Heart left ventricle (tissue), 16 donors: ENCODE measurements around the gene PIPOX. TPM values are rescaled to one million over a fixed set of nuclear protein-coding genes. Genes with fewer than 3 reads are reported as not detected.

Experiments used
- ATAC-seq, 4 donors: fragments of 200-7000 bp; cut with Tn5 transposase; one replicate each; pipeline ENCODE4 v1.9.1; 2020 to 2022; ENCODE audit warnings: moderate library complexity in 4 of 4, mild to moderate bottlenecking in 3 of 4, moderate number of reproducible peaks in 1 of 4
- DNase-seq, 5 donors: peaks; one replicate each; pipeline ENCODE4 v3.0.0-alpha.2; 2020
- H3K27ac ChIP-seq, 12 donors: fragments of 200-600 bp; sonication (generic) in 4 of 12; one replicate each; pipeline versions ENCODE4 v1.5.0 to v1.8.0; 2016 to 2022; ENCODE audit warnings: mild to moderate bottlenecking in 2 of 12
- H3K27me3 ChIP-seq, 9 donors: fragments of 200-600 bp; sonication (generic) in 2 of 9; one replicate each; pipeline versions ENCODE4 v1.5.1 to v1.8.0; 2016 to 2022; ENCODE audit warnings: mild to moderate bottlenecking in 3 of 9
- H3K36me3 ChIP-seq, 9 donors: fragments of 200-600 bp; sonication (generic) in 2 of 9; one replicate each; pipeline versions ENCODE4 v1.5.0 to v1.8.0; 2018 to 2022; ENCODE audit warnings: mild to moderate bottlenecking in 2 of 9
- H3K4me1 ChIP-seq, 12 donors: fragments of 200-600 bp; sonication (generic) in 4 of 12; one replicate each; pipeline versions ENCODE4 v1.5.0 to v1.8.0; 2016 to 2022; ENCODE audit warnings: mild to moderate bottlenecking in 3 of 12
- H3K4me3 ChIP-seq, 12 donors: fragments of 200-600 bp; sonication (generic) in 4 of 12; one replicate each; pipeline versions ENCODE4 v1.5.0 to v1.8.0; 2017 to 2022; ENCODE audit warnings: mild to moderate bottlenecking in 9 of 12, moderate library complexity in 4 of 12
- H3K9me3 ChIP-seq, 12 donors: fragments of 200-600 bp; sonication (generic) in 4 of 12; one replicate each; pipeline versions ENCODE4 v1.5.0 to v1.8.0; 2016 to 2022; ENCODE audit warnings: mild to moderate bottlenecking in 1 of 12
- POLR2A ChIP-seq, 2 donors: fragments of 450-650 bp; IDR thresholded peaks; one replicate each; pipeline ENCODE4 v1.6.1; 2017; ENCODE audit warnings: antibody characterized with exemption in 2 of 2, mild to moderate bottlenecking in 2 of 2, moderate library complexity in 2 of 2
- WGBS, 4 donors: extraction: QIAGEN DNeasy Blood & Tissue Kit in 2 of 4; methylation state at CpG; one replicate each; pipeline versions ENCODE4 v1.1.5 to v1.1.7; 2013 to 2018; 5-methylcytosine and 5-hydroxymethylcytosine counted together
- intact Hi-C, 10 donors: fragments of 100-400 bp; cut with DNase I; formaldehyde crosslinking; loops; one replicate each; pipeline versions ENCODE4 v1.11.1 to v1.14.2; 2022
- polyA plus RNA-seq, 2 donors: library from polyadenylated mRNA; stranded (reverse); fragments of 200-250 nt; gene quantifications; one replicate each; pipeline ENCODE4 v1.2.3, GENCODE V29; 2013
- total RNA-seq, 9 donors: library from RNA; depleted of rRNA in 2 of 9; stranded (reverse); fragments of >200 nt in 2 of 9; fragmentation: NEBNext Ultra II Directional in 3 of 9; extraction: Animal tissue kit (Norgen Biotek cat#: 25700) in 3 of 9; gene quantifications; one replicate each; pipeline versions ENCODE4 v1.1.0 to v1.2.4, GENCODE V29; 2016 to 2023
- TF ChIP-seq, protein P1 (sequence below), 12 donors: fragments of 200-600 bp; sonication (generic) in 4 of 12; IDR thresholded peaks; one replicate each; pipeline versions ENCODE4 v1.5.0 to v1.8.0; 2018 to 2022; ENCODE audit warnings: antibody characterized with exemption in 12 of 12, mild to moderate bottlenecking in 5 of 12
- donor health status: ischemic (EF 13 %, LVEDD 7.1; RV severe dilation, severe dysfunction).
- donor health status: healthy with polysubstance abuse.
- donor health status: DM: no; HTN: yes; CAD: no.
- donor health status: DM: no; HTN: no; CAD: no.
- donor health status: ischemic (EF 25% LVEDD 6.9; RV normal size, moderate dysfunction).
- donor health status: ischemic (EF 25% LVEDD 5.7; RV mildly dilated, moderate dysfunction).
- donor health status: healthy.
- donor health status: DM: yes; HTN: yes; CAD: no.
- donor health status: ischemic (EF 35%, LVEDD 5.7; RV mildly dilated, moderate dysfunction).
- donor health status: nonischemic (EF 11% LVEDD 7.7; RV severe dilation, severe dysfunction).
- donor health status: DM: yes; HTN: yes; CAD: no.
- donor health status: PGD.
- donor health status: ischemic (EF 29% LVEDD 5.4; RV normal size, mild dysfunction).
- donor health status: nonischemic (EF 23%, LVEDD 6.1; RV moderate dilation, normal function).

Gene PIPOX
- total and polyA plus RNA-seq, 11 donors: 0.11 to 5.2 (median 0.84) TPM; not detected in 1

DNA sequence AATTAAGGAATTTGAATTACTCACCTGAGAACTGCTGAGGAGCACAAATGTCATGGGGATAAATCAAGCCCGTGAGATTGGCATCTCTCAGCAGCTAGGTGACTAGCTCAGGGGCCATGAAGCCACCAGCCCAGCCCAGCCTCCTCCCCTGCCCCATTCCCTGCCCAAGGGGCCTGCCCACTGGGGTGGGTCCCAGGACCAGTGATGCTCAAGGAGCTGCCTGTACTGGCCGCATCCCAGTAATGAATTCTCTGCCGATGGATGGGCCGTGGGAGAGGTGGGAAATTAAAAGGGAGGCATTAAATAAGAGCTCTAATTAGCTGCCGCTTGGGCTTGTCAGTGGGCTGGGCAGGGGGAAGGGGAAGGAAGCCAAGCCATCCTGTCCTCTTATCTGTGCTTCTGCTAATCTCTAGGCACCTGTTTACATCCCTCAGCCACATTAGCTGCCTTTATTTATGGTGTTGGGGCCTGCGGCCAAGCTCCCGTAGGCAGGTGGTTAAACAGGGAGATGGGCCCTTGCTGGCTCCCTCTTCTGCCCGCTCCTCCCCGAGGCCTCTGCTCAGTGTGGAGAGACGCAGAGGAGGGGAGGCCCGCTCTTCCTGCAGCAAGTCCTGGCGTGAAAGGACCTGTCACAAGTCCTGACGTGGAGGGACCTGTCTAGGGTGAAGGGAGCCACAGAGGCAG is 48.8 kb downstream of the PIPOX start:
- H3K9me3 ChIP-seq: no peaks in the 10 kb centered on the region
- no peaks in the 10 kb centered on the region for H3K27me3 ChIP-seq
- WGBS, 4 donors: 53 to 64% (median 64%) methylated on average over 13 of the region's 13 CpGs
- H3K27ac ChIP-seq: peak overlapping the region in 1 of 12 donors; percentile 29
- TF ChIP-seq, protein P1, sequence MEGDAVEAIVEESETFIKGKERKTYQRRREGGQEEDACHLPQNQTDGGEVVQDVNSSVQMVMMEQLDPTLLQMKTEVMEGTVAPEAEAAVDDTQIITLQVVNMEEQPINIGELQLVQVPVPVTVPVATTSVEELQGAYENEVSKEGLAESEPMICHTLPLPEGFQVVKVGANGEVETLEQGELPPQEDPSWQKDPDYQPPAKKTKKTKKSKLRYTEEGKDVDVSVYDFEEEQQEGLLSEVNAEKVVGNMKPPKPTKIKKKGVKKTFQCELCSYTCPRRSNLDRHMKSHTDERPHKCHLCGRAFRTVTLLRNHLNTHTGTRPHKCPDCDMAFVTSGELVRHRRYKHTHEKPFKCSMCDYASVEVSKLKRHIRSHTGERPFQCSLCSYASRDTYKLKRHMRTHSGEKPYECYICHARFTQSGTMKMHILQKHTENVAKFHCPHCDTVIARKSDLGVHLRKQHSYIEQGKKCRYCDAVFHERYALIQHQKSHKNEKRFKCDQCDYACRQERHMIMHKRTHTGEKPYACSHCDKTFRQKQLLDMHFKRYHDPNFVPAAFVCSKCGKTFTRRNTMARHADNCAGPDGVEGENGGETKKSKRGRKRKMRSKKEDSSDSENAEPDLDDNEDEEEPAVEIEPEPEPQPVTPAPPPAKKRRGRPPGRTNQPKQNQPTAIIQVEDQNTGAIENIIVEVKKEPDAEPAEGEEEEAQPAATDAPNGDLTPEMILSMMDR (IDR thresholded peaks at IDR 0.05): no peak
- TF ChIP-seq POLR2A (IDR thresholded peaks at IDR 0.05): no peak
- peaks cover 0 to 15% (median 0%) of the 10 kb centered on the region in 12 donors for H3K4me1 ChIP-seq
- DNase-seq (no peak), ATAC-seq (peak in 2 of 4 donors; percentile 13 to 37)
- H3K4me3 ChIP-seq: no peak overlapping the region
- peaks cover 5 to 100% (median 98%) of the 10 kb centered on the region in 9 donors for H3K36me3 ChIP-seq
- intact Hi-C loops: no loop called here

DNA sequence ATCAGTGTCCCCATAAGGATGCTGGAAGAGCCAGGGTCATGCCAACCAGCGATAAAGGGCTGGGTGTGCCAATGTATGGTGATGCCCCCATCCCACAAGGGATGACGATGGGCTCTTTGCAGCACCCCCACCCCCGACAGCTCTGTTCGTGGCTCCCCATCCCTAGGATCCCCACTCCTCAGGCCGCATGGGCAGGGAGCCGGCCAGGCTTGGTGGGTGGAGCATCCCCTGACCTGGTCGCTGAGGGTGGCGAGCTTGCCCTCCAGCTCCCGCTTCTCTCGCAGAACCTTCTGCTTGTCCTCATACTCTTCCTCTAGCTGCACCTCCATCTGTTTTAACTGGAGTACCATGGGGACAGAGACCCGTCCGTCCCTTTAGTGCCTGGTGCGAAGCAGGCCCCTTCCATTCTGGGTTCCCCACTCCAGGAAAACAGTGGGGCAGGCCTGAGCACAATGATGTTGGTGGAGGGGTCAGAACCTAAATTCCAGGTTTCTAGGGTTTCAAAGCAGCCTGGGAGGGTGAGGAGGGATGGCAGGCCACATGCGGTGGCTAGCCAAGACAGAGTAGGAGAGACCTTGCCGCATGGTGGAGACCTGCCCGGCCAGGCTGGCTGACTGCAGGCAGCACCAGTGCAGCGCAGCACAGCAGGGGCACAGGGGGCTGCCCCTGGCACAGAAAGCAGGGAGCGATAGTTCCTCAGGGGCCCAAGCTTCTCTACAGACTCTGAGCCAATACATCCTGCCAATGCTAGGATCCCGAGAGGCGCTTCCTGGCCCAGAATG is 50.3 kb downstream of the PIPOX start:
- Histone ChIP-seq H3K9me3 (no peaks in the 10 kb centered on the region), H3K4me3 (no peak overlapping the region), H3K36me3 (peaks cover 8 to 100% (median 100%) of the 10 kb centered on the region in 9 donors), H3K27me3 (no peaks in the 10 kb centered on the region), H3K4me1 (peaks cover 0 to 15% (median 0%) of the 10 kb centered on the region in 12 donors), H3K27ac (no peak overlapping the region)
- no peak for TF ChIP-seq POLR2A (IDR thresholded peaks at IDR 0.05)
- TF ChIP-seq, protein P1 (IDR thresholded peaks at IDR 0.05): no peak
- intact Hi-C loops: no loop called here
- ATAC-seq: no peak
- no peak for DNase-seq
- 94 to 98% (median 95%) methylated on average over 19 to 20 of the region's 20 CpGs for WGBS, 4 donors

DNA sequence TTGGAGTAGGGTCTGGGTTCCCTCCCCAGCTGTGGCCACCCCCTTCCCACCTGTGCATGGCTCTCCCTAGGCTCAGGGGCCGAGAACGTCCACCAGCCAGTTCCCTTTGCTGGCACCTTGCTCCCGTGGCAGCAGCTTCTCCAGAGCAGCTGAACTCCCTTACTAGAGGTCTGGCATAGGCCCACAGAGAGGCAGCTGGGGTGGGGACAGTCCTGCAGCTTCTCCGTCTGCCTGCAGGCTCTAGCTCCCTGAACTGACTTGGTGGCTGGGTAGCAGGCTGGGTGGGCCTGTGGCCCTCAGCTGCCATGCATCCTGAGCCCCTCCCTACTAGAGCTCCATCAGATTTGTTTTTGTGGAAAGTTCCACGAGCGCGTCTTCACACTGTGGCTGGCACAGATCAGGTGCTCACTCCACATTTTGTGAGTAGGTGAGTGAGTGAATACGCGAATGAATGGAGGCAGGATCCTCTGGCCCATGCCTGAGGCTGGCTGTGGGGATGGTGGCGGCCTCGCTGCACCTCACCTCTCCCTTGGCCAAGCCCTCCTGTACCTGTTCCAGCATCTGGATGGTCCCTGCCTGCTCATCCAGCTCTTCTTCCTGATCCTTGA is 51.3 kb downstream of the PIPOX start:
- no peak for DNase-seq
- Histone ChIP-seq H3K27ac (no peak overlapping the region), H3K27me3 (no peaks in the 10 kb centered on the region), H3K36me3 (peaks cover 12 to 100% (median 100%) of the 10 kb centered on the region in 9 donors), H3K9me3 (no peaks in the 10 kb centered on the region), H3K4me1 (peaks cover 0 to 15% (median 0%) of the 10 kb centered on the region in 12 donors), H3K4me3 (no peak overlapping the region)
- no peak for ATAC-seq
- 79 to 92% (median 86%) methylated on average over 10 to 11 of the region's 11 CpGs for WGBS, 4 donors
- intact Hi-C loops: no loop called here
- TF ChIP-seq, protein P1 (IDR thresholded peaks at IDR 0.05): no peak
- TF ChIP-seq POLR2A (IDR thresholded peaks at IDR 0.05): no peak

DNA sequence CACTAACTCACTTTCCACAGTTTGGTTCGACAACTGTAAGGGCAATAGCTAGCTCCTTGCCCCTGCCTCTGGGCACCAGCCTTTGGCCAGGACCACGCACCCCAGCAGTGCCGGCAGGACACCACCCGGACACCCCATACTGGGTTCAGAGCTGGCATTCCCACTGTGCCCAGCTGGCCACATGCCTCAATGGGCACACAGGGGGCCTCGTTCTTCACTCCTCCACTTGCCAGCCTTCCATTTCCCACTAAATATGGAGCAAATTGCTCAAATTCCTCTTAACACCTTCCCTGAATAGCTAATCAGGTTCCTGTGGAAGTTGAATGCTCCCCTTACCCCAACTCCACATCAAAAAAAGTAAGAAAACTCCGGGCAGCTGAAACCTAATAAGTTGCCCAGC is 52.5 kb downstream of the PIPOX start:
- H3K27ac ChIP-seq: no peak overlapping the region
- H3K4me3 ChIP-seq: no peak overlapping the region
- ATAC-seq: no peak
- intact Hi-C loops: no loop called here
- H3K4me1 ChIP-seq: peaks cover 0 to 8% (median 0%) of the 10 kb centered on the region in 12 donors
- no peaks in the 10 kb centered on the region for H3K27me3 ChIP-seq
- TF ChIP-seq, protein P1 (IDR thresholded peaks at IDR 0.05): no peak
- TF ChIP-seq POLR2A (IDR thresholded peaks at IDR 0.05): no peak
- H3K36me3 ChIP-seq: peaks cover 12 to 100% (median 100%) of the 10 kb centered on the region in 9 donors
- no peaks in the 10 kb centered on the region for H3K9me3 ChIP-seq
- WGBS, 4 donors: 88 to 94% (median 92%) methylated on average over 6 of the region's 6 CpGs
- no peak for DNase-seq
